SJSA1 (cell line): ENCODE results near the gene MRPL38. TPM values are rescaled to one million over a fixed set of nuclear protein-coding genes. Genes with fewer than 3 reads are reported as not detected.

Experiments
- DNase-seq, 2 experiments: peaks; one replicate each; pipeline ENCODE4 v3.0.0-alpha.2; 2015 to 2020; ENCODE audit warnings: low spot score in 2 of 2, low read depth in 1 of 2
- H3K27ac ChIP-seq: fragments of 250-450 bp; sonication (Bioruptor Pico); 2 replicates; pipeline ENCODE4 v1.5.1; 2020; ENCODE audit warnings: mild to moderate bottlenecking, moderate library complexity
- H3K27me3 ChIP-seq: fragments of 250-450 bp; sonication (Bioruptor Pico); replicated peaks from 2 replicates; pipeline ENCODE4 v1.5.1; 2020; ENCODE audit warnings: mild to moderate bottlenecking, moderate library complexity
- H3K36me3 ChIP-seq: fragments of 250-450 bp; sonication (Bioruptor Pico); 2 replicates; pipeline ENCODE4 v1.5.1; 2020; ENCODE audit warnings: mild to moderate bottlenecking
- H3K4me1 ChIP-seq: fragments of 250-450 bp; sonication (Bioruptor Pico); replicated peaks from 2 replicates; pipeline ENCODE4 v1.6.1; 2021; ENCODE audit warnings: mild to moderate bottlenecking
- H3K4me3 ChIP-seq: fragments of 250-450 bp; sonication (Bioruptor Pico); 2 replicates; pipeline ENCODE4 v1.5.1; 2020; ENCODE audit warnings: mild to moderate bottlenecking
- H3K9me3 ChIP-seq: fragments of 250-450 bp; sonication (Bioruptor Pico); replicated peaks from 2 replicates; pipeline ENCODE4 v1.5.1; 2020; ENCODE audit warnings: mild to moderate bottlenecking
- total RNA-seq: library from RNA; depleted of rRNA; stranded (reverse); fragments of >200 nt; shearing (Covaris generic); gene quantifications from 2 replicates; pipeline ENCODE4 v1.2.3, GENCODE V29; 2014

MRPL38 gene
- total RNA-seq, 1 experiment from 2014 or later, result 55.7 TPM

DNA sequence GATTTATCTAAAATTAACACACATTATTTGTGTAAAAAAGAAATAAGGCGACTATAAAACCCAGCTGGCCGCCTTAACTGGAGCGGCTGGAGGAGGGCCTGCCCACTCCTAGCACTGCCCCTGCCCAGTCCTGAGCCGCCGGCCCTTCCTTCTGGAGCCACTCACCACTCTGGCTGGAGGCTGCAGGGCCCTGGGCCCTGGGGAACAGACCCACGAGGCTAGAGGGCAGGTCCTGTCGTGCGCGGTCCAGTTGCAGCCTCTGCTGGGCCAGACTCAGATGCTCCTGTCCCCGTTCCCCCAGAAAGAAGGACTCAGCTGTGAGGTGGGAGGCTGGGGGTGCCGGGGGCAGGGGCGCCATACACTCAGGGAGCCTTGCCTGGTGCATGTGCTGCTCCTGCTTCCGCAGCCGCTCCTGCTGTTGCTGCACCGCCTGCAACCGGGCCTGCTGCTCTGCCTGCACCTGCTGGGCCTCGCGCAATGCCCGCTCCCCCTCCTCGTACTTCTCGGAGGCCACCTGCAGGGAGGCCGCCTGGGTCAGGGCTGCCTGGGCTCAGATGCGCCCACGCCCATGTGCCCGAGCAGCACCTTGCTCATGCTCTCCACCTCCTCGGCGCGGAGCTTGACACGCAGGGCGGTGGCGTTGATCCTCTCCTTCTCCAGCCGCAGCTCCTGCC, 9.0 kb upstream of the MRPL38 start:
- H3K36me3 ChIP-seq, result peaks cover 8% of the 10 kb centered on the region
- H3K4me3 ChIP-seq, result no peak overlapping the region
- H3K27me3 ChIP-seq, result no peaks in the 10 kb centered on the region
- no peaks in the 10 kb centered on the region for H3K9me3 ChIP-seq
- H3K27ac ChIP-seq, result no peak overlapping the region
- H3K4me1 ChIP-seq, result no peaks in the 10 kb centered on the region; the same call in 1 of the 2 replicates
- no peak for DNase-seq

DNA sequence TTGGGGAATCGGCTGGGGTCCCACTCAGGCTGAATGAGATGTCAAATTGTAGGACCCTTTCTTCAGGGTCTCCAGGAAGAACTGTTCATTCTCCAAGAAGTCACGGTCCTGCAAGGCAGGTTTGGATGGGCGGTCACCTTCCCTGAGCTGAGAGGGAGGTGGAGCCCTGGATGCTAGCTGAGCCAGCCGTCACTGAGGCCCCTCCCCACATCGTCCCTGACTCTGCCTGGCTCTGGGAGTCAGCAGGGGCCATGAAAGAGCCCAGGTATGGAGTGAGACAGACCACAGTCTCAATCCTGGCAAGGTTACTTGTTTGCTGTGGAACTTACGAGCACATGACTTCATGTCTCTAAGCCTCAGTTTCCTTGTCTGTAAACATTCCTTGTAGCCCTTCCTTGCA, 6.0 kb upstream of the MRPL38 start:
- H3K36me3 ChIP-seq, result peaks cover 8% of the 10 kb centered on the region
- H3K27ac ChIP-seq, result no peak overlapping the region
- no peaks in the 10 kb centered on the region for H3K27me3 ChIP-seq
- H3K9me3 ChIP-seq, result no peaks in the 10 kb centered on the region
- H3K4me3 ChIP-seq, result no peak overlapping the region
- no peak for DNase-seq
- H3K4me1 ChIP-seq, result peaks cover 8% of the 10 kb centered on the region

GRCh38 chr17:75909812-75910274, 5.2 kb upstream of the MRPL38 start:
- Histone ChIP-seq H3K9me3 (no peaks in the 10 kb centered on the region), H3K4me3 (no peak overlapping the region), H3K27me3 (no peaks in the 10 kb centered on the region), H3K36me3 (peaks cover 8% of the 10 kb centered on the region), H3K4me1 (peaks cover 8% of the 10 kb centered on the region), H3K27ac (no peak overlapping the region)
- peak in 1 of 2 experiments; percentile 53 for DNase-seq

- Histone ChIP-seq H3K36me3 (peaks cover 11% of the 10 kb centered on the region), H3K27me3 (no peaks in the 10 kb centered on the region), H3K9me3 (no peaks in the 10 kb centered on the region), H3K27ac (no peak overlapping the region), H3K4me3 (no peak overlapping the region), H3K4me1 (peaks cover 8% of the 10 kb centered on the region)
- DNase-seq, result no peak
These were observed 4.5 kb upstream of the MRPL38 start for GRCh38 chr17:75909051-75909811.

DNA sequence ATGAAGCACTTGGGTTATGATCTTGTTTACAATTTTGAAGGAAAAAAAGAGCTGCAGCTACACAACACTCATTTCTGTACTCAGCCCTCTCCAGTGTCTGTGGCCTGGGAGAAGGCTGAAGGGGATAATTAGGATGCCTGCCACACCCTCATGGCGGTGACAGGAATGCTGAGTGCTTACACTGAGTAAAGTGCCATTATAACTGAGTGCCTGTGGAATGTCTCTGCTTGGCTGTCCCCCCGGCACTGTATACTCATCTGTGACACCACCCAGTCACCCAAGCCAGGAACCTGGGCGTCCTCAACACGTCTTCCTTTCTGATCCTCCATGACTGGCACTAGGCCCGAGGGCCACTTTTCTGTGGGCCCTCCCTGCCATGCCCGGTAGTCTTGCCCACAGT, 3.5 kb upstream of the MRPL38 start:
- peaks cover 12% of the 10 kb centered on the region for H3K36me3 ChIP-seq
- DNase-seq, result peak in 1 of 2 experiments; percentile 55
- H3K27ac ChIP-seq, result no peak overlapping the region
- H3K4me1 ChIP-seq, result peaks cover 14% of the 10 kb centered on the region
- H3K27me3 ChIP-seq, result no peaks in the 10 kb centered on the region
- H3K4me3 ChIP-seq, result no peak overlapping the region
- H3K9me3 ChIP-seq, result no peaks in the 10 kb centered on the region

GRCh38 chr17:75906143-75906884, 1.6 kb upstream of the MRPL38 start:
- no peak for DNase-seq
- Histone ChIP-seq H3K27me3 (no peaks in the 10 kb centered on the region), H3K4me3 (no peak overlapping the region), H3K36me3 (peaks cover 26% of the 10 kb centered on the region), H3K4me1 (peaks cover 14% of the 10 kb centered on the region), H3K27ac (no peak overlapping the region), H3K9me3 (no peaks in the 10 kb centered on the region)

DNA sequence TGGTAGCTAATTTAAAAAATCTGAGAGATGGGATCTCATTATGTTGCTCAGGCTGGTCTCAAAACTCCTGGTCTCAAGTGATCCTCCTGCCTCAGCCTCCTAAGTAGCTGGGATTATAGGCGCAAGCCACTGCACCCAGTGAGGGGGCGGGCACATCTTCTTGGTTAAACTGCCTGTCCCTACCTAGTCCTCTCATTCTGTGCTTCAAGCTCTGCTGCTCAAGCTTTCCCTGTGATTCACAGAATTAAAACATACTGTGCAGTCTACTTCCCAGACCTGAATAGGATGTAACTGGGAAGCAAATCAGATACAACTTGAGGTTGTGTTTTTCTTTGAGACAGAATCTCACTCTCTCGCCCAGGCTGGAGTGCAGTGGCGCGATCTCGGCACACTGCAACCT, 2.3 kb downstream of the MRPL38 start:
- H3K4me1 ChIP-seq, result peaks cover 6% of the 10 kb centered on the region
- no peak overlapping the region for H3K27ac ChIP-seq
- H3K9me3 ChIP-seq, result no peaks in the 10 kb centered on the region
- no peaks in the 10 kb centered on the region for H3K27me3 ChIP-seq
- no peak overlapping the region for H3K4me3 ChIP-seq
- no peak for DNase-seq
- peaks cover 63% of the 10 kb centered on the region for H3K36me3 ChIP-seq

- Histone ChIP-seq H3K9me3 (no peaks in the 10 kb centered on the region), H3K27me3 (no peaks in the 10 kb centered on the region), H3K36me3 (peaks cover 69% of the 10 kb centered on the region), H3K4me1 (peaks cover 12% of the 10 kb centered on the region), H3K4me3 (no peak overlapping the region), H3K27ac (no peak overlapping the region)
- no peak for DNase-seq
These were observed 3.0 kb downstream of the MRPL38 start for GRCh38 chr17:75901727-75902126.

DNA sequence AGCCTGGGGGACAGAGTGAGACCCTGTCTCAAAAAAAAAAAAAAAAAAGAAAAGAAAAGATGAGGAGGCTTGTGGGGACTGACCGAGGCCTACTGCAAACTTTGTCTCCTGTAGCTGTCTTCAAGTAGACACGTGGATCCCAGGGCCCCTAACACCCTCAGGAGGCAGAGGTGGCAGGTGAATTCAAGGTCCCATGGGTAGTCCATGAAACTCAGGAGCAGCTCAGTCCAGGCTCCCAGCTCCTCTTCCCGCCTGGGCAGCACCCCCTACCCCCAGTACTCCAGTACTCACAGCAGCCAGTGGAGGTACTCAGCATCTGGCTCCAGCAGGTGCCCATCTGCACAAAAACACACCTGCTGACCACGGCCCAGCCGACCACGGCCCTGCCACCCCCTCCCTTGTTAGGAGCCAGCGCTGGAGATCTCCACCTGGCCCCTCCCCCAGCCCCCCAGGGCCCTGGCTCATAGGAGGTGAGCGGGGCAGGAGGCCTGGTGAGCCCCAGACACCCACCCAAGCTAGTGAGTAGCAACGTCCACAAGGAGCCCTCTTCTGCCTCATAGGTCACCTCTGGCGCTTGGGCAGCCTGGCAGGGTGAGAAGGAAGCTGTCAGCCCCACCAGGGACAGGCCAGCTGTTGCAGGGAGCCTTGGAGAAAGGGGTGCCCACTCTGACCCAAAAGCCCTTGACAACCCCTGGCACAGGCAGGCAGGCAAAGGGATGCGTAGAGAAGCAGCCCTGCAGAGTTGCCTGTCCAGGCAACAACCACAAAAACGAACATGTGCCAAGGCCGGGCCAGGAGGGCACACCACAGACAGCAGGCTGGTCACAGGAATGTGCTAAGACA, 3.8 kb downstream of the MRPL38 start:
- H3K9me3 ChIP-seq, result 0 out of 2 replicates have a peak, but pooled peaks cover 3% of the 10 kb centered on the region
- H3K4me1 ChIP-seq, result peaks cover 20% of the 10 kb centered on the region
- no peak overlapping the region for H3K27ac ChIP-seq
- H3K36me3 ChIP-seq, result peaks cover 76% of the 10 kb centered on the region
- H3K27me3 ChIP-seq, result no peaks in the 10 kb centered on the region
- no peak overlapping the region for H3K4me3 ChIP-seq
- DNase-seq, result no peak

DNA sequence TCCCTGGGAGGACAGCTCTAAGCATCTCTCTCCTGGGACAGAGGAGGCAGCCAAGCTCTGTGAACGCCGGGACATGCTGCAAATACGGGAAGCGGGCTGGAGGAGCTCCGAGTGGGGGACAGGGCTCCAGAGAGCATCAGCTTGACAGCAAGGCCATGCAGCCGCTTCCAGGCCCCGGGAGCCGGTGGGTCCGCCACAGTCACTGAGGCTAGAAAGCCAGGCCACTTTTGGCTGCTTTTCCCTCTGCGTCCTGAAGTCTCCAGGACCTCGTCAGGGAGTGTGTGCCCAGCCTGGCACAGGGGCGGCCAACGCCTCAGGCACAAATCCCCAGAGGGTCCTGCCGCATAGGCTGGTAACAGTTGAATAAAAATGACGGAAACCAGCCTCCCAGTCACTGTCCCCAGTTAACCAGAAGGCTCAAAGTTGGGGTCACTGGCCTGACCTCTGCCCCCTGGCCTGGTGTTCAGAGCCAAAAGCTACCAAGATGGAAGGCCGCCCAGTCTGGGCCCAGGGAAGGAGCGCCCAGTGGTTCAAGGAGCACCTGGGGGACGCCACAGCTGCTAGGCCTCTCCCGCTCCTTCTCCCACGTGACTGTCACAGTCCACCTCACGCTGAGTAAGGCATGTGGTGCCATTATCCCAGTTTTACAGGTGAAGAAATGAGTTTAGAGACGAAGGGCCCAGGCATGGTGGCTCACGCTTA, 4.8 kb downstream of the MRPL38 start:
- H3K36me3 ChIP-seq, result peaks cover 76% of the 10 kb centered on the region
- H3K27ac ChIP-seq, result no peak overlapping the region
- DNase-seq, result no peak
- H3K4me3 ChIP-seq, result no peak overlapping the region
- H3K4me1 ChIP-seq, result peaks cover 29% of the 10 kb centered on the region
- no peaks in the 10 kb centered on the region for H3K27me3 ChIP-seq
- H3K9me3 ChIP-seq, result 0 out of 2 replicates have a peak, but pooled peaks cover 3% of the 10 kb centered on the region

DNA sequence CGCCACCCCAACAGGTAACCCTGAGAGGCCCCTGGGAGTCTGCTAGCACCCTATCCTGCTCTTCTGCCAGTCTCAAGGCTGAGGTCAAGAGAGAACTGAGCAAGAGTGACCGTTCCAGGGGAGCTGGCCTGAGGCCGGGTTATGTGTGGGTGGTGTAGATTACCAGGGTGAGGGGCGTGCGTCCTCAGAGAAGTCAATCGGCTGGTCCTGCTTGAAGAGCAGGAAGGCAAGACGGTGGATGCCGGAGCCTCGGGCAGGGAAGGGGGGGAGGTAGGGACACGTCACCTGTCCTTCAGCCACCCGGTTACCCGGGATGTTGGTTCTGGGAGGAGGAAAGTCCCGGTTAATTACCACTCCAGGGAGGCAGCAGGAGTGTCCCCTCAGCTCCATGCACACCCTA, 5.3 kb downstream of the MRPL38 start:
- H3K36me3 ChIP-seq, result peaks cover 75% of the 10 kb centered on the region
- 0 out of 2 replicates have a peak, but pooled peaks cover 3% of the 10 kb centered on the region for H3K9me3 ChIP-seq
- H3K27me3 ChIP-seq, result no peaks in the 10 kb centered on the region

DNA sequence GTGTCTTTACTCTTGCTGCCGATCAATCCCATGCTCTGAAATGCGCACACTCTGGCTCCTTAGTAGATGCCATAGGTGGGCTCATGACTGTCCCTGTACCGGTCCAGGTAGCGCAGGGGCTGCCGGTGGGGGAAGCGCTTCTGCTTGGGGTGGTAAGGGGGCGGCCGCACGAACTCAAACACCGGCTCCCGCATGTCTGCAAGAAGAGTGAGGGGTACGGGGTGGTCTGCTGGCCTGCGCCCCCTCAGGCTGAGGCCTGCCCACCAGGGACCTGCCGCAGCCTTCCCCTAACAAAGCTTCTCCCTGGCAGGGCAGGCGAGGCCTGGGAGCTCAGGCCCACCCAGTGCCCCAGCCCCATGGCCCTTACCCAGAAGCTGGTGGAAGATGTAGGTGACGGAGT, 5.9 kb downstream of the MRPL38 start:
- Histone ChIP-seq H3K36me3 (peaks cover 72% of the 10 kb centered on the region), H3K4me3 (no peak overlapping the region), H3K4me1 (peaks cover 25% of the 10 kb centered on the region), H3K27me3 (no peaks in the 10 kb centered on the region), H3K27ac (no peak overlapping the region), H3K9me3 (0 out of 2 replicates have a peak, but pooled peaks cover 3% of the 10 kb centered on the region)
- DNase-seq, result no peak

More for the DNA sequence above, 5.3 kb downstream of the MRPL38 start:
- Histone ChIP-seq H3K4me1 (peaks cover 29% of the 10 kb centered on the region), H3K27ac (no peak overlapping the region), H3K4me3 (no peak overlapping the region)
- no peak for DNase-seq
